Liver (tissue), 9 donors: ENCODE results near the gene RFX7. TPM values are rescaled to one million over a fixed set of nuclear protein-coding genes. Genes with fewer than 3 reads are reported as not detected.

ENCODE experiments used
- DNase-seq: peaks from one replicate; pipeline ENCODE4 v3.0.0-alpha.2; 2017; ENCODE audit warnings: low spot score
- H3K27ac ChIP-seq, 2 donors: one replicate each; pipeline ENCODE4 v1.7.0; 2013; ENCODE audit warnings: inconsistent platforms in 2 of 2, low read length in 2 of 2, control low read depth in 1 of 2, low read depth in 1 of 2, mild to moderate bottlenecking in 1 of 2
- H3K27me3 ChIP-seq, 4 donors: one replicate each; pipeline versions ENCODE4 v1.6.1 to v1.7.0; 2013; ENCODE audit warnings: low read length in 3 of 4, inconsistent platforms in 1 of 4, mild to moderate bottlenecking in 1 of 4, moderate library complexity in 1 of 4; ENCODE audit not compliant: control insufficient read depth in 4 of 4, insufficient read depth in 4 of 4
- H3K36me3 ChIP-seq, 4 donors: one replicate each; pipeline versions ENCODE4 v1.6.1 to v1.7.0; 2013; ENCODE audit warnings: low read length in 3 of 4, mild to moderate bottlenecking in 3 of 4, low read depth in 1 of 4, moderate library complexity in 1 of 4; ENCODE audit not compliant: control insufficient read depth in 4 of 4, insufficient read depth in 3 of 4
- H3K4me1 ChIP-seq, 4 donors: one replicate each; pipeline versions ENCODE4 v1.6.1 to v1.7.0; 2013; ENCODE audit warnings: low read length in 3 of 4, mild to moderate bottlenecking in 3 of 4, moderate library complexity in 1 of 4; ENCODE audit not compliant: control insufficient read depth in 4 of 4, insufficient read depth in 4 of 4
- H3K4me3 ChIP-seq, 3 donors: one replicate each; pipeline versions ENCODE4 v1.6.1 to v1.7.0; 2013; ENCODE audit warnings: low read length in 3 of 3, control low read depth in 1 of 3, low read depth in 1 of 3, mild to moderate bottlenecking in 1 of 3
- H3K9ac ChIP-seq, 2 donors: one replicate each; pipeline ENCODE4 v1.7.0; 2013; ENCODE audit warnings: low read length in 2 of 2, mild to moderate bottlenecking in 2 of 2, moderate library complexity in 2 of 2, control low read depth in 1 of 2, low read depth in 1 of 2
- H3K9me3 ChIP-seq, 4 donors: one replicate each; pipeline versions ENCODE4 v1.6.1 to v1.7.0; 2013; ENCODE audit warnings: low read length in 3 of 4; ENCODE audit not compliant: control insufficient read depth in 4 of 4
- ATF3 ChIP-seq: IDR thresholded peaks from 2 replicates; pipeline ENCODE4 v1.6.1; 2016; ENCODE audit warnings: antibody characterized with exemption
- CTCF ChIP-seq: fragments of 150-350 bp; IDR thresholded peaks from 2 replicates; pipeline ENCODE4 v1.5.1; 2017; ENCODE audit warnings: improper control_type of control experiment, low read depth, low read length; ENCODE audit not compliant: missing input control
- EGR1 ChIP-seq, 2 donors: IDR thresholded peaks; 2 replicates each; pipeline ENCODE4 v1.6.1; 2016 to 2018; ENCODE audit warnings: antibody characterized with exemption in 2 of 2, low read depth in 2 of 2
- FOXA2 ChIP-seq: IDR thresholded peaks from 2 replicates; pipeline ENCODE4 v1.6.1; 2016; ENCODE audit warnings: antibody characterized with exemption
- HNF4A ChIP-seq, 2 donors: conservative IDR thresholded peaks; 2 replicates each; pipeline ENCODE4 v1.6.1; 2016; ENCODE audit warnings: antibody characterized with exemption in 2 of 2, mild to moderate bottlenecking in 2 of 2
- MAX ChIP-seq: IDR thresholded peaks from 2 replicates; pipeline ENCODE4 v1.6.1; 2016; ENCODE audit warnings: antibody characterized with exemption
- NR2F2 ChIP-seq: IDR thresholded peaks from 2 replicates; pipeline ENCODE4 v1.6.1; 2016; ENCODE audit warnings: antibody characterized with exemption
- RAD21 ChIP-seq, 2 donors: IDR thresholded peaks; 2 replicates each; pipeline ENCODE4 v1.6.1; 2016; ENCODE audit warnings: antibody characterized with exemption in 2 of 2, mild to moderate bottlenecking in 2 of 2
- RXRA ChIP-seq, 2 donors: IDR thresholded peaks; 2 replicates each; pipeline ENCODE4 v1.6.1; 2017 to 2018; ENCODE audit warnings: antibody characterized with exemption in 2 of 2, mild to moderate bottlenecking in 1 of 2
- SP1 ChIP-seq: IDR thresholded peaks from 2 replicates; pipeline ENCODE4 v1.6.1; 2018; ENCODE audit warnings: antibody characterized with exemption, mild to moderate bottlenecking
- TAF1 ChIP-seq: conservative IDR thresholded peaks from 2 replicates; pipeline ENCODE4 v1.6.1; 2016; ENCODE audit warnings: antibody characterized with exemption, mild to moderate bottlenecking
- ZBTB33 ChIP-seq: IDR thresholded peaks from 2 replicates; pipeline ENCODE4 v1.6.1; 2016; ENCODE audit warnings: antibody characterized with exemption
- WGBS: extraction: QIAGEN DNeasy Blood & Tissue Kit; methylation state at CpG from one replicate; pipeline ENCODE4 v1.1.7; 2013; 5-methylcytosine and 5-hydroxymethylcytosine counted together
- polyA plus RNA-seq, 2 donors: library from polyadenylated mRNA; stranded (reverse) in 1 of 2; unstranded in 1 of 2; fragments of 200-250 nt in 1 of 2; fragments of >200 nt in 1 of 2; fragmentation: Nextera tagmentation in 1 of 2; extraction: Ambion mirVana in 1 of 2; gene quantifications; one replicate each; pipeline versions ENCODE4 v1.2.1 to v1.2.3, GENCODE V29; 2013 to 2015
- total RNA-seq, 2 donors: library from RNA; depleted of rRNA; stranded (reverse); fragments of >200 nt; gene quantifications; one replicate each; pipeline ENCODE4 v1.2.3, GENCODE V29; 2014
- donor health status: healthy.
- donor health status: healthy.
- donor health status: healthy.
- donor health status: healthy.
- donor health status: healthy.

Gene RFX7
- total and polyA plus RNA-seq, 4 donors: 1.3 to 4.2 (median 1.9) TPM

- H3K27ac ChIP-seq: no peak overlapping the region
- no peaks in the 10 kb centered on the region for H3K27me3 ChIP-seq
- peaks cover 0 to 3% (median 0%) of the 10 kb centered on the region in 4 donors for H3K36me3 ChIP-seq
- no peak for DNase-seq
- no peak overlapping the region for H3K4me3 ChIP-seq
- peaks cover 0 to 12% (median 3%) of the 10 kb centered on the region in 4 donors for H3K4me1 ChIP-seq
- WGBS: 94% methylated on average over 4 of the region's 4 CpGs
- TF ChIP-seq RXRA (IDR thresholded peaks at IDR 0.05) (no peak), ATF3 (no peak), FOXA2 (no peak), MAX (no peak), ZBTB33 (no peak), NR2F2 (no peak), CTCF (no peak), EGR1 (IDR thresholded peaks at IDR 0.05; ENCODE audit: low read depth in 2 of 2) (no peak), RAD21 (IDR thresholded peaks at IDR 0.05) (no peak)
- no peak overlapping the region for H3K9ac ChIP-seq
- no peaks in the 10 kb centered on the region for H3K9me3 ChIP-seq
Observed at GRCh38 chr15:56211960-56212550, 31.6 kb downstream of the RFX7 start.

GRCh38 chr15:56211064-56211463 lies 32.6 kb downstream of the RFX7 start:
- TF ChIP-seq HNF4A (conservative IDR thresholded peaks at IDR 0.05) (peak; percentile 51 to 82), TAF1 (no peak)
- no peak overlapping the region for H3K27ac ChIP-seq
- no peak for DNase-seq
- peaks cover 0 to 3% (median 0%) of the 10 kb centered on the region in 4 donors for H3K36me3 ChIP-seq
- no peak overlapping the region for H3K4me3 ChIP-seq
- H3K9me3 ChIP-seq: no peaks in the 10 kb centered on the region
- H3K27me3 ChIP-seq: no peaks in the 10 kb centered on the region
- peaks cover 0 to 12% (median 3%) of the 10 kb centered on the region in 4 donors for H3K4me1 ChIP-seq
- H3K9ac ChIP-seq: no peak overlapping the region

- no peak for DNase-seq
- Histone ChIP-seq H3K36me3 (peaks cover 0 to 3% (median 0%) of the 10 kb centered on the region in 4 donors), H3K4me3 (no peak overlapping the region), H3K27me3 (no peaks in the 10 kb centered on the region), H3K27ac (no peak overlapping the region), H3K9me3 (no peaks in the 10 kb centered on the region), H3K4me1 (peaks cover 2 to 12% (median 3%) of the 10 kb centered on the region in 4 donors), H3K9ac (no peak overlapping the region)
- 79% methylated on average over 1 of the region's 1 CpG for WGBS
- TF ChIP-seq TAF1 (no peak), SP1 (no peak), CTCF (no peak)
Observed at GRCh38 chr15:56208641-56209155, 35.0 kb downstream of the RFX7 start.
